Stimulated activated CD8-positive, alpha-beta memory T cell treated with anti-CD3 and anti-CD28 coated beads, Interleukin-7, amount 100 ng/mL, for 4 hours (primary cell): ENCODE measurements around the gene CPT1A.
A peak's percentile ranks its signal among the peaks of the same experiment; 100 is the strongest.

Source experiments
- DNase-seq, 2 donors: peaks; one replicate each; pipeline ENCODE4 v3.0.0-alpha.2; 2020; ENCODE audit warnings: low read depth in 2 of 2

The CPT1A gene

GRCh38 chr11:68831124-68831523 is 10.6 kb downstream of the CPT1A start:
- DNase-seq: no peak

DNA sequence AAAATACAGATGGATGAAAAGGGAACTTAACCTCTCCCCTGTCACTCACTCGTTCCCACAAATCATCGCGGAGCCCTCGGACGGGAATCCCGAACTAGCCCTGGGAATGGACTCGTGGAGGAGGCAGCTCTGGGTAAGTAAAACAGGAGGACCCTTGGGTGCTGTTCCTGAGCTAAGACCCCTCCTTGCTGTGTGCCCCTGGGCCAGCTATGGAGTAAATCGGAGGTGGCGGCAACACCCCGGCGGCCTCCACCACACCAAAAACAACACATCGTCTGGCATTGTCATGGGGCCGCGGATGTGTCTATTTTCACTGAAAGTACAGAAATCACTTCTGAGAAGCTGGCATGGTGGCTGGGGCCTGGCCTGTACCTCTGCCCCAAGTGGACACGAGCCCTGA is 12.1 kb downstream of the CPT1A start:
- DNase-seq: no peak

DNA sequence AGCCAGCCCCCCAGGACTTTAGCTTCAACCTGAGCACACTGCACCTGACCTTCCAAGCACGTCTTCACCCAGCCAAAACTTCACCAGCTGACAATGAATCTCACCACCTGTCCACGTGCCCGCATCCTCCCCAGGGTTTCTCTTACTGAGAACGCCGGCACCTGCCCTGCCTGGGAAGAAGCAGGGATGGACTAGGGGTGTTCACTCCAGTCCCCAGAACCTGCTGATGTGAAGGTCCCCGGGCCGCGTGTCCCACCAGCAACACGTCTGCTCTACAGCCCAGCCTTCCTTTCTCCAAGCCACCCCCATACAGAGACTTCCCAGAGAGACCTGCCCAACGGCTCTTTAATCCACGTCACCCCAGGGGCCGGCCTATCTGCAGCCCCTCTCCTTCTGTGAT is 12.8 kb downstream of the CPT1A start:
- no peak for DNase-seq

DNA sequence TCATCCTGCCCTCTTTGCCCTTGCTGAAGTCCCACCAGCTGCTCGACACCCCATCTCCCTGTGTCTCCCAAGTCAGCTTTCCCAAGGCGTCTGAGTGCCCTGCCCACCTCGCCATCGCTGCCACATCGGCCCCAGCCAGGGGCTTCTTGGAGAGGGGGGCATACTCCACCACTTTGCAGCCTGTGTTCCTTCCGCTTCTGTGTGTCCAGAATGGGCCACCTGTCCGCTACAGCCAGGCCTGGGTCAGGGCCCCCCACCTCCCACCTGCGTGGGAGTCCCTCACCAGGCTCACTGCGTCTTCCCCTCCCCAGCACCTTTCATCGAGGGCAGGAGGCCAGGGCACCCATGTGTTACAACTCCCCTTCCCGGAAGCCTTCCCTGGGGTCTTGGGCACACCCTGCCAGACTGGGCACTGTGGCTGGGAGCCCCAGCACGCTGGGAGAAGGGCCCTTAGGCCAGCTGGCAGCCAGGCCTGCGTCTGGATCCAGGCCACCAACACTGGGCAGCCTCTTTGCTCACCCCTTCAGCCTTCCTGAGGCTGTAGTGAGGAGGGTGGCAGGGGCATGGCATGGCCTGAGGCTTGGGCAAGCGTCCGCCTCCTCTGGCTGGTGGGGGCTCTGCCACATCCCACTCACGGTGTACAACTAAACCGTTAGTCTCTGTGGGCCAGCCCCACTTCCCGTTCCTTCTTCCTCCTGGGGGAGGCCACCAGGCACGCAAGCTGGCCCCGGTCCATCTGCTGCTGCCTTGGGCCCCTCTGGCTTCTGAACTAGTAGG is 13.4 kb downstream of the CPT1A start:
- DNase-seq: no peak

GRCh38 chr11:68827733-68828132 is 14.0 kb downstream of the CPT1A start:
- DNase-seq: no peak

GRCh38 chr11:68826726-68827125 is 15.0 kb downstream of the CPT1A start:
- DNase-seq: no peak

DNA sequence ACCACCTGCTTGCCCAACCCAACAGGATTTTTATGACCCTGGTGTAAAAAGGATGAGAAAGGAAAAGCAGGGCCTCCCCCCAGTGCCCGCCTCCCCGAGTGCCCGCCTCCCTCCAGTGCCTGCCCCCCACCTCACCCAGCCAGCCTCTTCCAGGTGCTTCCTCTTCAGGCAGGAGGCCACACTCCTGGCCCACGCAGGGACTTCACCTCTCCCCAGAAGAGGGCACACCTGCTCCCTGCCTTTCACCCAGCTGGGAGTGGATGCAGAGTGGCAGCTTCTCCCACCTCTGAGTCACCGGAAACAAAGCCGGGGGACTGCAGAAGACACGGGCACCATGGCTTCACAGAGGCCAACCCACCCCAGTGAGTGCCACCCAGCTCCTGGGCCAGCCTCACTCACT is 16.1 kb downstream of the CPT1A start:
- peak in 1 of 2 donors; percentile 32 for DNase-seq

DNA sequence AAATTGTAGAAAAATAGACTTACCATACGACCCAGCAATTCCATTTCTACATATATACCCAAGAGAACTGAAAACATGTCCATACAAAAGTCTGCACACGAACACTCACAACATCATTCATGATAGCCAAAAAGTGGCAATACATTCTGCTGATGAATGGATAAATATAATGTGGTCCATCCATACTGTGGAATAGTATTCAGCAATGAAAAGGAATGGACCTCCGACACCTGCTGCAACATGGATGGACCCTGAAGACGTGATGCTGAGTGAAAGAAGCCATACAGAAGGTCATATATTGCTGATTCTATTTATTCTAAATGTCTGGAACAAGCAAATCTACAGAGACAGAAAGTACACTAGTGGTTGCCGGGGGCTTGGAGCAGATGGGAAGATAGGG is 19.2 kb downstream of the CPT1A start:
- no peak for DNase-seq

DNA sequence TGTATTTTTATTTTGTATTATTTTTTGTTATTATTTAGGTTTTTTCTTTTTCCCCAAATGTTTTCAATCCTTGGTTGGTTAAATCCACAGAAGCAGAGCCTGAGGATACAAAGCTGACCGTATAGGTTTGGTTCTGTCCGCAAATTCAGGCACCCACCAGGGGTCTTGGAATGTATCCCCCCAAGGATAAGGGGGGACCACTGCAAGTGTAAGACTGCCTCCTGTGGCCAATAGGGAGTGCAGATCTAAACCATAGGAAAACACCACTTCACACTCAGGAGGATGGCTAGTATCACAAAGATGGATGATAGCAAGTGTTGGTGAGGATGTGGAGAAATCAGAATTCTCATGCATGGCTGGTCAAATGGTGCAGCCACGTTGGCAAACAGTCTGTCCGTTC is 20.0 kb downstream of the CPT1A start:
- no peak for DNase-seq

GRCh38 chr11:68819362-68819761 is 22.4 kb downstream of the CPT1A start:
- DNase-seq: no peak

- no peak for DNase-seq
These were observed 23.5 kb downstream of the CPT1A start for GRCh38 chr11:68818181-68818580.

- no peak for DNase-seq
These were observed 24.2 kb downstream of the CPT1A start for GRCh38 chr11:68817554-68817953.

DNA sequence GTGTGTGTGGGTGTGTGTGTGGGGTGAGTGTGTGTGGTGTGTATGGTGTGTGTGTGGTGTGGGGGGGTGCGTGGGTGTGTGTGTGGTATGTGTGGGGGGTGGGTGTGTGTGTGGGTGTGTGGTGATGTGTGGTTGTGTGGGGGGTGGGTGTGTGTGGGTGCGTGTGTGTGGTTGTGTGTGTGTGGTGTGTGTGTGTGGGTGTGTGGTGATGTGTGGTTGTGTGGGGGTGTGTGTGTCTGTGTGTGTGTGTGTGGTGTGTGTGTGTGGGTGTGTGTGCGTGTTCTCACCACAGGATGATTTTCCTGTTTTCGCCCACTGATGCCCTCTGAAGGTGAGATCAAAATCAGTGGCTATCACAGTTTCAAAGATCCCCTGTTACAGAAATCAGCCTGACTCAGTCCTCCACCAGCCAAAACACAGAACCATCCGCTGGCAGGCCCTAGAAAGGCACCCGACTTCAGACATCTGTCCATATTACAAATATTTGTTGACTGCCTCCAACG is 24.7 kb downstream of the CPT1A start:
- peak; percentile 21 to 52 for DNase-seq

GRCh38 chr11:68816251-68816776 is 25.4 kb downstream of the CPT1A start:
- no peak for DNase-seq

GRCh38 chr11:68813773-68814172 is 27.9 kb downstream of the CPT1A start:
- DNase-seq: no peak

- no peak for DNase-seq
These were observed 29.2 kb downstream of the CPT1A start for GRCh38 chr11:68812526-68812925.

DNA sequence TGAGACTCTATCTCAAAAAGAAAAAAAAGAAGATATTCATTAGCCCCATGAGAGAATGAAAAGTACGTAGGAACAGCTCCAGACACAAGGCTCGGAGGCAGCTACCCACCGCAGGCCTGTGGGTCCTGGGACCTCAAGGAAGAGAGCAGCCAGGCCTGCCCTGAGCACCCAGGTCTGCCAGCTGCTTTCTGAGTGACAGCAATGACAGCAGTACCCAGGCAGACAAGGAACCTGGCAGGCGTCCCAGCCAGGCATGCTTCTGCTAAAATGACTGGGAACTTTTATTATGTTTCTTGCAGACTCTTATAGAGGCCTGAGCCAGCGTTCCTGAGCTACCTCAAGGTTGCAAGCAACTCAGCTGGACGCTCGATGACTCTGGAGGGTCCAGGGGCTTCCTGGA is 31.6 kb downstream of the CPT1A start:
- no peak for DNase-seq

- DNase-seq: no peak
These were observed 32.2 kb downstream of the CPT1A start for GRCh38 chr11:68809506-68809905.

GRCh38 chr11:68808787-68809186 is 32.9 kb downstream of the CPT1A start:
- DNase-seq: no peak

GRCh38 chr11:68806931-68807844 is 34.5 kb downstream of the CPT1A start:
- DNase-seq: no peak

DNA sequence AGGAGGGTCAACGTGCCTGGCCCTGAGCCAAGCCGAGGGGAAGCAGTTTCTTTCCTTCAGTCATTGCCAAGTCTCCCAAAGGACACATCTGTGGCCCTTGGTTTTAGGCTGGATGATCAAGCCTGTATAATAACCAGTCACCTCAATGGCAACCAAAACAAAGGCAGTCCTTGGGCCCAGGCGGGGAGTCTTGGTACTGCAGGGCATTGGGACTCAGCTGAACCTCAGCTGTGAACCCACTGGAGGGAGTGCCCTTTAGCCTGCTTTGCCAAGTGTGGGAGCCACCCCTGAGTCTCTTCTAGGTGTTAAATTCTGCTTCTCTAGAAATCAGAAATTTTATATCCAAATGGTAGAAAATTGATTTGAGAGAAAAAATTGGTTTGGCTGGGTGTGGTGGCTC is 36.9 kb downstream of the CPT1A start:
- no peak for DNase-seq

- no peak for DNase-seq
These were observed 38.0 kb downstream of the CPT1A start for GRCh38 chr11:68803766-68804165.
